Measurements from ENCODE around the gene WIPI1. TPM values are rescaled to one million over a fixed set of nuclear protein-coding genes. Genes with fewer than 3 reads are reported as not detected.

The WIPI1 gene
- total RNA-seq, 1 donor from 2014 or later: 89.9 TPM

GRCh38 chr17:68460146-68460545, 2.9 kb upstream of the WIPI1 start:
- DNase-seq: no peak
- Histone ChIP-seq H3K36me3 (no peaks in the 10 kb centered on the region), H3K4me1 (peaks cover 65% of the 10 kb centered on the region), H3K27me3 (ENCODE audit: low read depth) (no peaks in the 10 kb centered on the region), H3K9me3 (replicated peaks) (no peaks in the 10 kb centered on the region), H3K27ac (replicated peaks) (peak overlapping the region; percentile 98), H3K4me3 (no peak overlapping the region)
- intact Hi-C loops (cut with micrococcal nuclease): no loop called here
- no peak for TF ChIP-seq CTCF (IDR thresholded peaks at IDR 0.05; ENCODE audit: borderline replicate concordance)

DNA sequence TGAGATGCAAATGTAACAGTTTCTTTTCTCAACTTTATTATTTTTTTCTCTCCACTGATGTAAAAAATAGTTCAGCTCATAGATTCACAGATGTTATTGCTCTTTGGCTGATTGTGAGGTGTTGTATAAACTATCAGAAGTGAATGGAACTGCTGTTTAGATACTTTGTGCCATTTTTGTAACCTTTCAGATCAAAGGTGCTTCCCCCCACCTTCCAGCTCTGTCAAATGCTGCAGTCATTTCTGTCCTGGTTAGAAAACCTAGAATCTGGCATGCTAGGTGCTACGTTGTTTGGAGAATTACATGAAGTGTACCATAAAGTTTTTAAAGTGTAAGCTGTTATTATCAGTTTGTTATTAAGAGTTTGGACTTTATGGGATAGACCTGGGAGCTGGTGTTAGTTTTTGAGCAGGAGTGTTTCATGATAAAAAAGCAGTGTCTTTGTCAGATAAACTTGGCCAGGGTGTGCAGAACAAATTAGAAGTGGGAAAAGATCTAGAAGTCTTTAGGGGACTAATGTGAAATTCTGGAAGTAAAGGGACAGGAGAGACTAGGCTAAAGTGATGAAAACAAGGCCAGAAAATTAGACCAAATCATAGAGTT, 1.8 kb upstream of the WIPI1 start:
- Histone ChIP-seq H3K4me3 (no peak overlapping the region), H3K27ac (replicated peaks) (peak overlapping the region; percentile 98), H3K27me3 (ENCODE audit: low read depth) (no peaks in the 10 kb centered on the region), H3K36me3 (no peaks in the 10 kb centered on the region), H3K9me3 (replicated peaks) (no peaks in the 10 kb centered on the region), H3K4me1 (peaks cover 75% of the 10 kb centered on the region)
- no peak for DNase-seq
- intact Hi-C loops (cut with micrococcal nuclease): no loop called here
- TF ChIP-seq CTCF (IDR thresholded peaks at IDR 0.05; ENCODE audit: borderline replicate concordance): no peak

GRCh38 chr17:68458260-68459036, 1.2 kb upstream of the WIPI1 start:
- TF ChIP-seq CTCF (IDR thresholded peaks at IDR 0.05; ENCODE audit: borderline replicate concordance): no peak
- Histone ChIP-seq H3K4me3 (peak overlapping the region; percentile 89), H3K9me3 (replicated peaks) (no peaks in the 10 kb centered on the region), H3K36me3 (peaks cover 4% of the 10 kb centered on the region), H3K27me3 (ENCODE audit: low read depth) (no peaks in the 10 kb centered on the region), H3K4me1 (peaks cover 82% of the 10 kb centered on the region), H3K27ac (replicated peaks) (peak overlapping the region; percentile 98)
- DNase-seq: no peak
- intact Hi-C loops (cut with micrococcal nuclease): no loop called here

DNA sequence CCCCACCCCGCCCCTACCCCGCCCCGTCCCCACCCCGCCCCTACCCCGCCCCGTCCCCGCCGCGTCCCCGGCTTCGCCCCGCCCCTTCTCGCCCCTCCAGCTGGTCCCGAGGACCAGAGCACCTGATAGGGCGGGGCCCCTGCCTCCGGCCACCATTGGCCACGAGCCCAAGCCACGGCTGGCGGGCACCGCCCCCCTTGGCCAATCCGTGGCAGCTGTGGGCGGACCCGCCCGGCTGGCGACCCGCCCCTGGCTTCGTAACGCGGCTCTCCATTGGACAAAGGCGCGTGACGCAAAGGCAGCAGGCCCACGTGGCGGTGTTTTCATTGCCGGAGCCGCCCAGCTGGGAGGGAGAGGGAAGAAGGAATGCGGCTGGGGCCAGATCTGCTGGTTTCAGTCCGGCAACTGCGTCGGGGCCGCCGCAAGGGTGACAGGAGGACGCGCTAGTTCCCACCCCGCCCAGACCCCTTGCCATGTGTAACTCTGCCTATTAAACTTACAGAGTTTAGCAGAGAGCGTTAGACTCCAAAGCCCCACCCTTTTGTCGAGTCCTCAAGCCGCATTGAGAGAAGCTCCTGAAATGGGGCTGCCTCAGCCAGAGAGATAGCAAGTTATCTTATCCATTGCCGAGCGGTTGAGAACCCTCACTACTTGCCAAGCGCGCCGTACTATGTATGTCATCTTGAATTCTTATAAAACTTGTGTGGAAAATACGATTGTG, 403 bp upstream of the WIPI1 start:
- TF ChIP-seq CTCF (IDR thresholded peaks at IDR 0.05; ENCODE audit: borderline replicate concordance): no peak
- peak; percentile 99 for DNase-seq
- intact Hi-C loops (cut with micrococcal nuclease): no loop called here
- H3K9me3 ChIP-seq (replicated peaks): no peaks in the 10 kb centered on the region
- H3K36me3 ChIP-seq: peaks cover 4% of the 10 kb centered on the region
- peak overlapping the region; percentile 89 for H3K4me3 ChIP-seq
- no peaks in the 10 kb centered on the region for H3K27me3 ChIP-seq (ENCODE audit: low read depth)
- peaks cover 87% of the 10 kb centered on the region for H3K4me1 ChIP-seq
- H3K27ac ChIP-seq (replicated peaks): peak overlapping the region; percentile 98

DNA sequence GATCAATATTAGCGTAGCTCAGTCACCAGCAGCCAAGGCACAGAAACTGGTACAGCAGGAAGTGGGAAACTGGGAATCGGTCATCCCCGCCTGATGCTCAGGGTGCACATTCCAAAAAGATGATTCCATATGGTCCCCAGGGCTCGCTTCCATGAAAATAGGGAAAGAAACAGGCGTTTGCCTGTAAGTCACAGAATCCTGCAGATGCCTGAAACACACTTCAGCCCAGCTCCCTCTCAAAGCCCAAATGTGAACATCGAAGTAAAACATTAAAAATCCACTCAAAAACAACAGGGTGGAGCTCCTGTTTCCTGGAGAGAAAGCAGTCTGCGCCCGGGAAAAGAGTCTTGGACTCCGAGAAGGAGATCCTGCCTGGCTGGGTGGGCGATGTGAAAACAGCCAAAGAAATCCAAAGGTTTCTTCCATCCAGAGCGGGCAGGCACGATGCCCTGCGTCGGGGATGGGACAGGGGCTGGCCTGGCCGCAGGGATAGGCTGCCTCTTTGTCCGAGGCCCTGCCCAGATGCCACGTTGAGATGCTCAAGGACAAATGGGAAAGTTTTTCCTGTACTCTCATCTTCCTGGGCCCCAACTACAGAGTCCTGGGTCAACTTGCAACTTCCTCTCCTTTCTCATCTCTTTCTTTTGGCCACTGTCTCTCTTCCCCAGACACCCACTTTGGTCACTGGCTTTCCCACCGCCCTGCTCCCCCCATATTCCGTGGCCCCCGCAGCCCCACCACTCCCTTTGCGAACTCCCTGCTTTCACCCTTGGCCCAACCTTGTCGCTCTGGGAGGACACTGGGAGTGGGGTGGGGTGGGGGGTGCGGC, 743 bp downstream of the WIPI1 start:
- TF ChIP-seq CTCF (IDR thresholded peaks at IDR 0.05; ENCODE audit: borderline replicate concordance): no peak
- intact Hi-C loops (cut with micrococcal nuclease): no loop called here
- peaks cover 89% of the 10 kb centered on the region for H3K4me1 ChIP-seq

More for the DNA sequence above, 743 bp downstream of the WIPI1 start:
- Histone ChIP-seq H3K9me3 (replicated peaks) (no peaks in the 10 kb centered on the region), H3K4me3 (peak overlapping the region; percentile 89), H3K27ac (replicated peaks) (peak overlapping the region; percentile 98), H3K27me3 (ENCODE audit: low read depth) (no peaks in the 10 kb centered on the region), H3K36me3 (peaks cover 15% of the 10 kb centered on the region)
- DNase-seq: peak; percentile 82
